Small intestine (tissue), 7 donors: ENCODE measurements around the gene TGFB2. TPM values are rescaled to one million over a fixed set of nuclear protein-coding genes. Genes with fewer than 3 reads are reported as not detected.
"Not testable (repeated sequence)": the region's sequence is repeated elsewhere in the genome, so short reads cannot be mapped to it uniquely, and the experiment has no call there.

ENCODE experiments used
- DNase-seq, 2 donors: peaks; one replicate each; pipeline versions ENCODE4 v3.0.0 to v3.0.0-alpha.2; 2013
- FAIRE-seq: peaks from 2 replicates; lab custom pipeline; 2012; peaks lifted over from hg19 to GRCh38; lab: Jason Lieb, UNC
- H3K27ac ChIP-seq, 3 donors: one replicate each; pipeline ENCODE4 v1.5.1; 2013; ENCODE audit warnings: low read length in 2 of 3, mild to moderate bottlenecking in 2 of 3, control low read depth in 1 of 3, inconsistent platforms in 1 of 3, low read depth in 1 of 3, moderate library complexity in 1 of 3
- H3K27me3 ChIP-seq, 3 donors: one replicate each; pipeline ENCODE4 v1.6.1; 2013; ENCODE audit warnings: low read length in 3 of 3, inconsistent platforms in 1 of 3; ENCODE audit not compliant: control insufficient read depth in 3 of 3, insufficient read depth in 3 of 3
- H3K36me3 ChIP-seq, 3 donors: one replicate each; pipeline ENCODE4 v1.6.1; 2013; ENCODE audit warnings: low read length in 3 of 3, inconsistent platforms in 1 of 3, low read depth in 1 of 3, mild to moderate bottlenecking in 1 of 3, moderate library complexity in 1 of 3; ENCODE audit not compliant: control insufficient read depth in 3 of 3, insufficient read depth in 2 of 3
- H3K4me1 ChIP-seq, 3 donors: one replicate each; pipeline ENCODE4 v1.6.1; 2013; ENCODE audit warnings: low read length in 2 of 3, inconsistent platforms in 1 of 3, low read depth in 1 of 3, mild to moderate bottlenecking in 1 of 3, moderate library complexity in 1 of 3; ENCODE audit not compliant: control insufficient read depth in 3 of 3, insufficient read depth in 2 of 3
- H3K4me3 ChIP-seq, 3 donors: one replicate each; pipeline ENCODE4 v1.5.1; 2013; ENCODE audit warnings: low read length in 3 of 3, control low read depth in 1 of 3, inconsistent platforms in 1 of 3, low read depth in 1 of 3, mild to moderate bottlenecking in 1 of 3, moderate library complexity in 1 of 3
- H3K9me3 ChIP-seq, 2 donors: one replicate each; pipeline ENCODE4 v1.6.1; 2013; ENCODE audit warnings: low read depth in 1 of 2, low read length in 1 of 2; ENCODE audit not compliant: control insufficient read depth in 2 of 2, insufficient read depth in 1 of 2
- WGBS, 3 donors: extraction: QIAGEN DNeasy Blood & Tissue Kit; methylation state at CpG; one replicate each; pipeline ENCODE4 v1.1.7; 2013; 5-methylcytosine and 5-hydroxymethylcytosine counted together
- polyA plus RNA-seq, 4 donors: library from polyadenylated mRNA; stranded (reverse) in 3 of 4; unstranded in 1 of 4; fragments of 200-250 nt in 3 of 4; fragments of 120-200 nt in 1 of 4; gene quantifications; one replicate each; pipeline versions ENCODE4 v1.2.1 to v1.2.3, GENCODE V29; 2013
- donor health status: healthy with polysubstance abuse.
- donor health status: control.
- donor health status: control.
- donor health status: Bipolar disorder and iron deficiency.
- donor health status: healthy.

The TGFB2 gene
- polyA plus RNA-seq, 4 donors, result 0.49 to 0.95 (median 0.81) TPM; not detected in 1

DNA sequence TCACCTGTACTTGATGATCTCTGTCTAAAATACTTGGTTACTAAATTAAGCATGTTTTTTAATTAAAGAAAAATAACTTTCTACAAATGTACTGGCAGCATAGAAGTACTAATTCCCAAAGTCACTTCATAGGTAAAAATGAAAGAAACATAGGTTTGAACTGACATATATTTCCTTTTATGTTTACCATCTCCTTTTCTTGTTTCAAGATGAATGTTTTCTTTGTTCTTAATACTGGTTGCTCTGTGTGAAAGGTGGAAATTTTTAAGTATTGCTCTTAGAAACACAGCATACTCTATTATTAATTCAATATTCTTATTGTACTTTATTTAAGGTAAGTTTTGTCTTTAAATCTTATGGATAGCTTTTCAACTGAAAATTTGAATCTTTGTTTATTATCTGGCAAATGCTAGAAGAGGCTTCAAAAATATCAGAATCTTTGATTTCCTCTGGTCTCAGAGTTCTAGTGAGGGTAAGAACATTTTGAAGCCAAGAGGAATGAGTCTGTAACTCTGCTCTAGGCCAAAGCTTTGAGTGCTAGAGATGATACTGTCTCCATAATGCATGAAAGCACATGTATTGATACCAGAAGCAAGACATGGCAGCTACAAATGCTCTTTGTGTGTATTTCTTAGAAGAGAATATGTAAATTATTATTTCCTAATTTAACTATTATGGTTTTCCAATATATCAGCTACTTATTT, 41.8 kb upstream of the TGFB2 start:
- H3K4me1 ChIP-seq, result no peaks in the 10 kb centered on the region
- FAIRE-seq (no peak), DNase-seq (no peak)
- H3K27ac ChIP-seq, result no peak overlapping the region
- H3K36me3 ChIP-seq, result peaks cover 2 to 6% (median 3%) of the 10 kb centered on the region in 3 donors
- H3K27me3 ChIP-seq, result no peaks in the 10 kb centered on the region
- no peak overlapping the region for H3K4me3 ChIP-seq
- H3K9me3 ChIP-seq, result no peaks in the 10 kb centered on the region

DNA sequence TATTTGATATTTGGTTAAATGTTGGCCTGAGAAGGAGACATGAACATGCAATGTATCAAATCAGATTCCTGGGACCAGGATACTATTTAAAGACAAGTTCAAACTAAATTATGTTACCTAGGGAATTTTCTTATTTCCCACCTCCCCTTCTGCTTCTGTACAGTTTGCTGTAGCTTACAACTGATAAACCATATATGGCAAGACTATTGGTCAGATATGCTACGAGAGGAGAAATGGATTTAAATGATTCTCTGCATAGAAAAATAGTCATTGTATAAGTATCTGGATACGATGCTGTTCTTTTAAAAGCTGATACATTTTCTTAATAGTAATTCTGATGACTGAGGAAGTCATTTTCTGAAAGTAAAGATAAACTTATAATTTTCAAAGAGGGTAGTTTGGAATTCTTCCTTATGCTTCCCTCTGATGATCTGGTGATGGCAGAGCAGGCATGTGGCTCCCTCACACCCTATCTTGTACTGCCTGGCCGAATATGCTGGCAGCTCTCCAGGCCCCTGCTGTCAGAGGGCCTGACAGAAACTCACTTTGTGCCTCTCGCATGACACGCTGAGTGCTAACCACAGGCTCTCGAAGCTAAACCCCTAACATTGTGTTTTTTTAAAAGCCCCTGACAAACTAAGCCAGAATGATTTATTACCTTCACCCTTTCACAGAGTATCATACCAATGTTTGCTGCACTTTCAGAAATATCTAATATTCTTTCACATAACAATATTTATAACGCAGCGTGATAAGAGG, 40.7 kb upstream of the TGFB2 start:
- no peaks in the 10 kb centered on the region for H3K9me3 ChIP-seq
- no peak overlapping the region for H3K27ac ChIP-seq
- FAIRE-seq (no peak), DNase-seq (no peak)
- no peaks in the 10 kb centered on the region for H3K27me3 ChIP-seq
- peaks cover 2 to 6% (median 3%) of the 10 kb centered on the region in 3 donors for H3K36me3 ChIP-seq
- H3K4me3 ChIP-seq, result no peak overlapping the region
- 74 to 84% (median 82%) methylated on average over 8 of the region's 8 CpGs for WGBS, 3 donors
- H3K4me1 ChIP-seq, result no peaks in the 10 kb centered on the region

DNA sequence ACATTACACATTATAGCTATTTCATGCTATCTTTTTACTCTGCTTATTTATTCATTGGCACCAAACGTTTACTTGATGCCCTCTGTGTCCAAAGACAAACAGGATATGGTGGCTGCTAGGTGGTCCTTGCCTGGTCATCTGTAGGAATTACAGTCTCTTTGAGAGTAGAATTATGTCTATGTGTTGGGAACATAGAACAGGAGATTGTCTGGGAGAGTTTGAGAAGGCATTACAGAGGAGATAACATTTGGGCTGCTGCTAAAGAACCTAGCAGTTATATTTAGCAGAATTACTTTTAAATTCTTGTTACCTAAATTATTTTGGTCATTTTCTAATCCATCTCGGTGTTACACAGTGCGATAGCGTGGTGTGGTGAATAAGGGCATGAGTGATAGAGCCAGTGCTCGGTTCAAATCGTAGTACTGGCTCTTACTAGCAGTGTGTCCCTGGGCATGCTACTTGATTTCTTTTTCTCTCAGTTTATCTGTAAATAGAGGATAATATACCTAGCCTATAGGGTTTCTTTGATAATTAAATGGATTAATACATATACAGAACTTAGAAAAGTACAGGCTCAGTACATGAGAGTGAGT, 39.6 kb upstream of the TGFB2 start:
- no peaks in the 10 kb centered on the region for H3K9me3 ChIP-seq
- no peak for FAIRE-seq
- peaks cover 2 to 6% (median 3%) of the 10 kb centered on the region in 3 donors for H3K36me3 ChIP-seq
- H3K4me3 ChIP-seq, result no peak overlapping the region
- no peak overlapping the region for H3K27ac ChIP-seq
- H3K4me1 ChIP-seq, result no peaks in the 10 kb centered on the region
- 87 to 90% (median 88%) methylated on average over 6 of the region's 6 CpGs for WGBS, 3 donors
- DNase-seq, result no peak
- H3K27me3 ChIP-seq, result no peaks in the 10 kb centered on the region

DNA sequence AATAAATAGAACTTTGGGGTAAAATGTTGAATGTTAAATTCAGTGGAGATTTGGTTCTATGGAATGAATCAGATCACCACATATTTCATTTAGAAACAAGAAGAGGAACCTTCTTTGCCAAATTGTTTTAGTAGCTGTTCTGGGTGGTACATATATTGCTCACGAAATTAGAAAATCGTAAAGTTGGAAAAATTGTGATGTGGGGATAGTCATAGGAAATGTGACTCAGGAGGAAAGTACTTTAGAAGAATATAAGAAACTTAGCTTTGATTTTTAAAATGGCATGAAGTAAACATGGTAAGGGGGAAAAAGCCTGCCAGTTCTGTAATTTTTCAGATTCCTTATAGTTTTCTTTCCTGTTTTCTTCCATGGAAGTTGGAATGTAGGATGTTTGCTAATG, 32.6 kb upstream of the TGFB2 start:
- 89 to 95% (median 91%) methylated on average over 2 of the region's 2 CpGs for WGBS, 3 donors
- FAIRE-seq, result no peak
- Histone ChIP-seq H3K27me3 (no peaks in the 10 kb centered on the region), H3K9me3 (no peaks in the 10 kb centered on the region), H3K27ac (no peak overlapping the region), H3K4me3 (no peak overlapping the region), H3K36me3 (peaks cover 2 to 4% (median 2%) of the 10 kb centered on the region in 3 donors), H3K4me1 (no peaks in the 10 kb centered on the region)
- DNase-seq, result no peak

- DNase-seq (no peak), FAIRE-seq (no peak)
- no peaks in the 10 kb centered on the region for H3K9me3 ChIP-seq
- peaks cover 2 to 5% (median 4%) of the 10 kb centered on the region in 3 donors for H3K36me3 ChIP-seq
- no peak overlapping the region for H3K4me3 ChIP-seq
- H3K27ac ChIP-seq, result no peak overlapping the region
- H3K27me3 ChIP-seq, result no peaks in the 10 kb centered on the region
- no peaks in the 10 kb centered on the region for H3K4me1 ChIP-seq
- 93 to 96% (median 94%) methylated on average over 3 of the region's 3 CpGs for WGBS, 3 donors
These were observed 30.8 kb upstream of the TGFB2 start for GRCh38 chr1:218314316-218314715.

GRCh38 chr1:218315638-218316037, 29.5 kb upstream of the TGFB2 start:
- Histone ChIP-seq H3K27me3 (no peaks in the 10 kb centered on the region), H3K9me3 (no peaks in the 10 kb centered on the region), H3K36me3 (peaks cover 2 to 5% (median 4%) of the 10 kb centered on the region in 3 donors), H3K4me1 (no peaks in the 10 kb centered on the region), H3K4me3 (no peak overlapping the region), H3K27ac (no peak overlapping the region)
- WGBS, 3 donors, result 91 to 94% (median 92%) methylated on average over 4 of the region's 4 CpGs
- no peak for FAIRE-seq
- no peak for DNase-seq

- no peak overlapping the region for H3K27ac ChIP-seq
- DNase-seq (no peak), FAIRE-seq (no peak)
- no peaks in the 10 kb centered on the region for H3K4me1 ChIP-seq
- no peaks in the 10 kb centered on the region for H3K27me3 ChIP-seq
- no peaks in the 10 kb centered on the region for H3K9me3 ChIP-seq
- H3K4me3 ChIP-seq, result no peak overlapping the region
- 80 to 94% (median 92%) methylated on average over 5 of the region's 5 CpGs for WGBS, 3 donors
- peaks cover 2 to 4% (median 3%) of the 10 kb centered on the region in 3 donors for H3K36me3 ChIP-seq
These were observed 28.1 kb upstream of the TGFB2 start for GRCh38 chr1:218317061-218317460.

DNA sequence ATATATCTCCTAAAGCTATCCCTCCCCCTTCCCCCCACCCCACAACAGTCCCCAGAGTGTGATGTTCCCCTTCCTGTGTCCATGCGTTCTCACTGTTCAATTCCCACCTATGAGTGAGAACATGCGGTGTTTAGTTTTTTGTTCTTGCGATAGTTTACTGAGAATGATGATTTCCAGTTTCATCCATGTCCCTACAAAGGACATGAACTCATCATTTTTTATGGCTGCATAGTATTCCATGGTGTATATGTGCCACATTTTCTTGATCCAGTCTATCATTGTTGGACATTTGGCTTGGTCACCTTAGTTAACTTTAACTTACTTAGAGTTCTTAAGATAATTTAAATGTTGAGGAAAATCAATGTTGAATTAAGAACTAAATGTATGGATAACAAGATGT, 25.0 kb upstream of the TGFB2 start:
- WGBS, 3 donors, result 90 to 100% (median 100%) methylated on average over 1 to 2 of the region's 3 CpGs

More for the DNA sequence above, 25.0 kb upstream of the TGFB2 start:
- not testable (repeated sequence) for H3K27me3 ChIP-seq, H3K9me3 ChIP-seq, H3K4me3 ChIP-seq, H3K27ac ChIP-seq, DNase-seq, FAIRE-seq, H3K4me1 ChIP-seq
- peaks cover 3 to 22% (median 7%) of the 10 kb centered on the region in 3 donors for H3K36me3 ChIP-seq
